H1 (cell line): Measurements from ENCODE around the gene URB2. TPM values are rescaled to one million over a fixed set of nuclear protein-coding genes. Genes with fewer than 3 reads are reported as not detected.

Experiments used
- CREB1 ChIP-seq: IDR thresholded peaks from 2 replicates; pipeline ENCODE4 v1.6.1; 2012; ENCODE audit warnings: inconsistent platforms
- E2F6 ChIP-seq: IDR thresholded peaks from 2 replicates; pipeline ENCODE4 v1.6.1; 2012; ENCODE audit warnings: inconsistent platforms
- JUND ChIP-seq: IDR thresholded peaks from 2 replicates; pipeline ENCODE4 v1.6.1; 2011; ENCODE audit warnings: mild to moderate bottlenecking, improper control_type of control experiment, low read length
- NANOG ChIP-seq: IDR thresholded peaks from 2 replicates; pipeline ENCODE4 v1.6.1; 2011; ENCODE audit warnings: low read length, low read depth, mild to moderate bottlenecking, inconsistent platforms; ENCODE audit not compliant: insufficient read depth, poor library complexity, severe bottlenecking
- SIX5 ChIP-seq: IDR thresholded peaks from 2 replicates; pipeline ENCODE4 v1.6.1; 2011; ENCODE audit warnings: mild to moderate bottlenecking, low read depth, low read length
- SUZ12 ChIP-seq: fragments of 200-600 bp; sonication (generic); IDR thresholded peaks from 2 replicates; pipeline ENCODE4 v1.6.1; 2012; ENCODE audit warnings: mild to moderate bottlenecking, inconsistent platforms, low read length, moderate library complexity, mixed read lengths
- TBP ChIP-seq: IDR thresholded peaks from 2 replicates; pipeline ENCODE4 v1.6.1; 2011; ENCODE audit warnings: low read depth, low read length, improper control_type of control experiment
- polyA plus RNA-seq, 7 experiments: library from polyadenylated mRNA; depleted of rRNA in 3 of 7; stranded (reverse) in 5 of 7; unstranded in 2 of 7; fragments of >200 nt in 5 of 7; fragments of 200-250 nt in 2 of 7; gene quantifications; 1 replicate in 5 of 7; 2 replicates in 1 of 7; 4 replicates in 1 of 7; pipeline versions ENCODE4 v1.2.1 to v1.2.3, GENCODE V29; 2011 to 2013; ENCODE audit warnings: missing spikeins in 2 of 7, mixed read lengths in 2 of 7
- total RNA-seq: library from RNA; stranded (reverse); fragmentation: NEBNext Ultra II Directional; extraction: Animal tissue kit (Norgen Biotek cat#: 25700); gene quantifications from 2 replicates; pipeline ENCODE4 v1.2.1, GENCODE V29; 2021
- TF ChIP-seq, protein P1 (sequence below): fragments of 300-600 bp; sonication (generic); IDR thresholded peaks from 2 replicates; pipeline ENCODE4 v1.7.1; 2012; ENCODE audit warnings: low read length, moderate library complexity, mild to moderate bottlenecking, inconsistent platforms; ENCODE audit not compliant: insufficient replicate concordance
- TF ChIP-seq, protein P2 (sequence below), 3 experiments: IDR thresholded peaks; 1 replicate in 2 of 3; 2 replicates in 1 of 3; pipeline versions ENCODE4 v1.5.1 to v1.6.1; 2011; ENCODE audit warnings: low read length in 3 of 3, mild to moderate bottlenecking in 3 of 3, inconsistent platforms in 2 of 3, low read depth in 1 of 3, moderate library complexity in 1 of 3; ENCODE audit not compliant: insufficient read depth in 1 of 3; ENCODE audit errors: control extremely low read depth in 1 of 3

The URB2 gene
- total and polyA plus RNA-seq, 2 of the 8 experiments (the other 6 are each of a cell fraction or from before 2014, with no cell fraction given): 13.7 to 33.0 TPM

GRCh38 chr1:229627003-229627402, 956 bp downstream of the URB2 start (continued):
- TF ChIP-seq, protein P1, sequence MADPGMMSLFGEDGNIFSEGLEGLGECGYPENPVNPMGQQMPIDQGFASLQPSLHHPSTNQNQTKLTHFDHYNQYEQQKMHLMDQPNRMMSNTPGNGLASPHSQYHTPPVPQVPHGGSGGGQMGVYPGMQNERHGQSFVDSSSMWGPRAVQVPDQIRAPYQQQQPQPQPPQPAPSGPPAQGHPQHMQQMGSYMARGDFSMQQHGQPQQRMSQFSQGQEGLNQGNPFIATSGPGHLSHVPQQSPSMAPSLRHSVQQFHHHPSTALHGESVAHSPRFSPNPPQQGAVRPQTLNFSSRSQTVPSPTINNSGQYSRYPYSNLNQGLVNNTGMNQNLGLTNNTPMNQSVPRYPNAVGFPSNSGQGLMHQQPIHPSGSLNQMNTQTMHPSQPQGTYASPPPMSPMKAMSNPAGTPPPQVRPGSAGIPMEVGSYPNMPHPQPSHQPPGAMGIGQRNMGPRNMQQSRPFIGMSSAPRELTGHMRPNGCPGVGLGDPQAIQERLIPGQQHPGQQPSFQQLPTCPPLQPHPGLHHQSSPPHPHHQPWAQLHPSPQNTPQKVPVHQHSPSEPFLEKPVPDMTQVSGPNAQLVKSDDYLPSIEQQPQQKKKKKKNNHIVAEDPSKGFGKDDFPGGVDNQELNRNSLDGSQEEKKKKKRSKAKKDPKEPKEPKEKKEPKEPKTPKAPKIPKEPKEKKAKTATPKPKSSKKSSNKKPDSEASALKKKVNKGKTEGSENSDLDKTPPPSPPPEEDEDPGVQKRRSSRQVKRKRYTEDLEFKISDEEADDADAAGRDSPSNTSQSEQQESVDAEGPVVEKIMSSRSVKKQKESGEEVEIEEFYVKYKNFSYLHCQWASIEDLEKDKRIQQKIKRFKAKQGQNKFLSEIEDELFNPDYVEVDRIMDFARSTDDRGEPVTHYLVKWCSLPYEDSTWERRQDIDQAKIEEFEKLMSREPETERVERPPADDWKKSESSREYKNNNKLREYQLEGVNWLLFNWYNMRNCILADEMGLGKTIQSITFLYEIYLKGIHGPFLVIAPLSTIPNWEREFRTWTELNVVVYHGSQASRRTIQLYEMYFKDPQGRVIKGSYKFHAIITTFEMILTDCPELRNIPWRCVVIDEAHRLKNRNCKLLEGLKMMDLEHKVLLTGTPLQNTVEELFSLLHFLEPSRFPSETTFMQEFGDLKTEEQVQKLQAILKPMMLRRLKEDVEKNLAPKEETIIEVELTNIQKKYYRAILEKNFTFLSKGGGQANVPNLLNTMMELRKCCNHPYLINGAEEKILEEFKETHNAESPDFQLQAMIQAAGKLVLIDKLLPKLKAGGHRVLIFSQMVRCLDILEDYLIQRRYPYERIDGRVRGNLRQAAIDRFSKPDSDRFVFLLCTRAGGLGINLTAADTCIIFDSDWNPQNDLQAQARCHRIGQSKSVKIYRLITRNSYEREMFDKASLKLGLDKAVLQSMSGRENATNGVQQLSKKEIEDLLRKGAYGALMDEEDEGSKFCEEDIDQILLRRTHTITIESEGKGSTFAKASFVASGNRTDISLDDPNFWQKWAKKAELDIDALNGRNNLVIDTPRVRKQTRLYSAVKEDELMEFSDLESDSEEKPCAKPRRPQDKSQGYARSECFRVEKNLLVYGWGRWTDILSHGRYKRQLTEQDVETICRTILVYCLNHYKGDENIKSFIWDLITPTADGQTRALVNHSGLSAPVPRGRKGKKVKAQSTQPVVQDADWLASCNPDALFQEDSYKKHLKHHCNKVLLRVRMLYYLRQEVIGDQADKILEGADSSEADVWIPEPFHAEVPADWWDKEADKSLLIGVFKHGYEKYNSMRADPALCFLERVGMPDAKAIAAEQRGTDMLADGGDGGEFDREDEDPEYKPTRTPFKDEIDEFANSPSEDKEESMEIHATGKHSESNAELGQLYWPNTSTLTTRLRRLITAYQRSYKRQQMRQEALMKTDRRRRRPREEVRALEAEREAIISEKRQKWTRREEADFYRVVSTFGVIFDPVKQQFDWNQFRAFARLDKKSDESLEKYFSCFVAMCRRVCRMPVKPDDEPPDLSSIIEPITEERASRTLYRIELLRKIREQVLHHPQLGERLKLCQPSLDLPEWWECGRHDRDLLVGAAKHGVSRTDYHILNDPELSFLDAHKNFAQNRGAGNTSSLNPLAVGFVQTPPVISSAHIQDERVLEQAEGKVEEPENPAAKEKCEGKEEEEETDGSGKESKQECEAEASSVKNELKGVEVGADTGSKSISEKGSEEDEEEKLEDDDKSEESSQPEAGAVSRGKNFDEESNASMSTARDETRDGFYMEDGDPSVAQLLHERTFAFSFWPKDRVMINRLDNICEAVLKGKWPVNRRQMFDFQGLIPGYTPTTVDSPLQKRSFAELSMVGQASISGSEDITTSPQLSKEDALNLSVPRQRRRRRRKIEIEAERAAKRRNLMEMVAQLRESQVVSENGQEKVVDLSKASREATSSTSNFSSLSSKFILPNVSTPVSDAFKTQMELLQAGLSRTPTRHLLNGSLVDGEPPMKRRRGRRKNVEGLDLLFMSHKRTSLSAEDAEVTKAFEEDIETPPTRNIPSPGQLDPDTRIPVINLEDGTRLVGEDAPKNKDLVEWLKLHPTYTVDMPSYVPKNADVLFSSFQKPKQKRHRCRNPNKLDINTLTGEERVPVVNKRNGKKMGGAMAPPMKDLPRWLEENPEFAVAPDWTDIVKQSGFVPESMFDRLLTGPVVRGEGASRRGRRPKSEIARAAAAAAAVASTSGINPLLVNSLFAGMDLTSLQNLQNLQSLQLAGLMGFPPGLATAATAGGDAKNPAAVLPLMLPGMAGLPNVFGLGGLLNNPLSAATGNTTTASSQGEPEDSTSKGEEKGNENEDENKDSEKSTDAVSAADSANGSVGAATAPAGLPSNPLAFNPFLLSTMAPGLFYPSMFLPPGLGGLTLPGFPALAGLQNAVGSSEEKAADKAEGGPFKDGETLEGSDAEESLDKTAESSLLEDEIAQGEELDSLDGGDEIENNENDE: no peak
- TF ChIP-seq, protein P2, sequence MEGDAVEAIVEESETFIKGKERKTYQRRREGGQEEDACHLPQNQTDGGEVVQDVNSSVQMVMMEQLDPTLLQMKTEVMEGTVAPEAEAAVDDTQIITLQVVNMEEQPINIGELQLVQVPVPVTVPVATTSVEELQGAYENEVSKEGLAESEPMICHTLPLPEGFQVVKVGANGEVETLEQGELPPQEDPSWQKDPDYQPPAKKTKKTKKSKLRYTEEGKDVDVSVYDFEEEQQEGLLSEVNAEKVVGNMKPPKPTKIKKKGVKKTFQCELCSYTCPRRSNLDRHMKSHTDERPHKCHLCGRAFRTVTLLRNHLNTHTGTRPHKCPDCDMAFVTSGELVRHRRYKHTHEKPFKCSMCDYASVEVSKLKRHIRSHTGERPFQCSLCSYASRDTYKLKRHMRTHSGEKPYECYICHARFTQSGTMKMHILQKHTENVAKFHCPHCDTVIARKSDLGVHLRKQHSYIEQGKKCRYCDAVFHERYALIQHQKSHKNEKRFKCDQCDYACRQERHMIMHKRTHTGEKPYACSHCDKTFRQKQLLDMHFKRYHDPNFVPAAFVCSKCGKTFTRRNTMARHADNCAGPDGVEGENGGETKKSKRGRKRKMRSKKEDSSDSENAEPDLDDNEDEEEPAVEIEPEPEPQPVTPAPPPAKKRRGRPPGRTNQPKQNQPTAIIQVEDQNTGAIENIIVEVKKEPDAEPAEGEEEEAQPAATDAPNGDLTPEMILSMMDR (IDR thresholded peaks at IDR 0.05; ENCODE audit: control extremely low read depth in 1 of 3, insufficient read depth in 1 of 3, low read depth in 1 of 3, low read length in 3 of 3): no peak
- TF ChIP-seq SIX5 (no peak), SUZ12 (no peak), TBP (no peak), JUND (no peak), CREB1 (no peak), NANOG (no peak), E2F6 (no peak)
